ENCODE measurements around the gene FAM20A.

GRCh38 chr17:68565661-68566441 lies 35.3 kb downstream of the FAM20A start:
- no peak for TF ChIP-seq CTCF (IDR thresholded peaks at IDR 0.05; ENCODE audit: control extremely low read depth in 1 of 3, insufficient read depth in 1 of 3, low read depth in 1 of 3, low read length in 3 of 3)
- TF ChIP-seq TAF7 (optimal IDR thresholded peaks at IDR 0.05; ENCODE audit: borderline replicate concordance, low read depth, low read length): no peak
- TF ChIP-seq SRF (IDR thresholded peaks at IDR 0.05; ENCODE audit: low read depth, low read length): no peak
